Stromal cell of bone marrow (primary cell): ENCODE measurements around the gene SLC12A4.
A peak's percentile ranks its signal among the peaks of the same experiment; 100 is the strongest.
"Not testable (repeated sequence)": the region's sequence is repeated elsewhere in the genome, so short reads cannot be mapped to it uniquely, and the experiment has no call there.

Experiments
- DNase-seq: peaks from one replicate; pipeline ENCODE4 v3.0.0-alpha.2; 2012; ENCODE audit warnings: low read depth

Gene SLC12A4

DNA sequence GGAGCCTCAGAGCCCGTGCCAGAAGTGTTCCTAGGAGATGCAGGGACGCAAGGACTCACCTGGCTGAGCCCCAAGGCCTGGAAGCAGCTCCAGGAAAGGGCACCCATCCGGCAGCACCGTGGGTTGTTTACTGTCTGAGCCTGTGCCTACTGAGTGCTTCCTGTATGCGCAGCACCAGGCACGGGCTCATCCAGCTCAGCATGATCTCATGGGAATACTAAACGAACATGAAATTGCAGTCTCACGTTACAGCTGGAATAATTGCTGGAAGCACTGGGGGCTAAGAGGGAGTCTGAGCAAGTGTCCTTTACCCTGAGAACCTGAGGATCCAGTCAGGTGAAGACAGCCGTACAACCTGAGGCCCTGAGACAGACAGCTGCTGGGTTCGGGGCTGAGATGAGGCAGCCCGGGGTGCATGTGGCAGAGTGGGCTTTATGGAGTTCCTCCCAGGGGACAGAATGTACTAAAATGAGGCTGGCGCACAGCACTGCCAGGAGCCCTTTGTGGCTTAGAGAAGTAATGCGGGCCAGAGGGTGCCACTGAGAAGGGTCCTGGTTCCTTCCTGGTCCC is 42.2 kb downstream of the SLC12A4 start:
- no peak for DNase-seq

DNA sequence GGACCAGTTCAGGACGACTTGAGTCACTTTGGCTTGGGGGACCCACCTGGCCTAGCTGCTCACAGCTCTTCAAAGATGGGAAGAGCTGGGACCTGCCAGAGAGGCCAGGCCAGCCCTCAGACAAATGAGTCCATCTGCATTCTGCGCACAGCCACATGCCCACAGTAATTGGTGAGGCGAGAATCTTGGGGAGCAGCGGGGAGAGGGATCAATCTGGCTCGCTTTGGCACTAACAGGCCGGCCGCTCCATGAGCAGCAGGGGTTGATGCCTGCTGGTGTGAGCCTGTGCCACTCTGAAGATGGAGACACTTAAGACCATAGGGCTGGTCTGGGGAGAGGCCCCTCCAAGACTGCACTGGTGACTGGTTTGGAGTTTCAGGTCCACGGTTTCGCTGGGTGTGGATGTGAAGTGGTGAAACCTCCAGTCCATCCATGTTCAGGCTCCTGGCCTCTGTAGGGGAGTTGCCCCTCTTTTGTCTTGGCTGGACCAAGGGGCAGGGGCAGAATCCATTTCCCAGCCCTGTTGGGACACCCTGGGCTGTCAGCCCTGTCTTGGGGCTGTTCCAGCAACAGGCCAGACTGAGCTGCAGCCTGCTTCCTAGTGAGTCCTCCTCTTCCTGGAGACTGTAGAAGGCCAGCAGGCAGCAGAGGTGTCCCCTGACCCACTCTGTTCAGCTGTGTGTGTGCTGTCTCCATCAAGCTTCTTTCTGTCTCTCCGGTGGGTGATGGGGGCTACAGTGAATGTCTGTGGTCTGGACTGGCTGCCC is 44.1 kb downstream of the SLC12A4 start:
- DNase-seq = no peak

DNA sequence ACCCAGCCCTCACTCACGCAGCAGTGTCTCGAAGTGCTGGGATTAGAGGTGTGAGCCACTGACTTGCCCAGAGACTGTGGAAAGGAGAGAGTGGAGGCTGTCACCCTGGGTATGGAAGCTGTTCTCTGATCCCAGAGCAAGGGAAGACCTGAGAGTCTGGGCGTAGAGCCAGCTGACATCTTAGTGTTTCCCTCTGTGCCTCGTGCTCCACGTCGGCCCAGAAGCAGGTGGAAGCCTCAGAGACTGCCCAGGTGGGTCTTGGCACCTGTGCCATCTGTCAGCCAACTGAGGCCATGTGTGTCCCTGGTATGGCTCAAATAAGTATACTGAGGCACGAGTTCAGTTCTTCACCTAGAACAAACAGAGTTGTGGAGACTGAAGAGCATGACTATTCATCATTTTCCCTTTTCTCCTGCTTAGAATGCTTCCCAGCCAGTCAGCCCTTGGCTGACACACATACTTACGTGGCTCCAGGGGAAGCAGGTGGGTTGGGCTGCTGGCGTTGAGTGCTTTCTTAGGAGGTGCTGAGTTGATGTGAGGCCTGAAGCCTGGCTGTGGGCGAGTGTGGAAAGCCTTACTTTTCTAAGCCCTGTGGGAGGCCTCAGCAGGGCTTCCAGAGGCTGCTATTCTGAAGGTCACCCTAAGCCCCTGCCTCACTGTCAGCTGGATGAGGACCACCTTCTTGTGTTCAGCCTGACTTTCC is 44.9 kb downstream of the SLC12A4 start:
- no peak for DNase-seq

DNA sequence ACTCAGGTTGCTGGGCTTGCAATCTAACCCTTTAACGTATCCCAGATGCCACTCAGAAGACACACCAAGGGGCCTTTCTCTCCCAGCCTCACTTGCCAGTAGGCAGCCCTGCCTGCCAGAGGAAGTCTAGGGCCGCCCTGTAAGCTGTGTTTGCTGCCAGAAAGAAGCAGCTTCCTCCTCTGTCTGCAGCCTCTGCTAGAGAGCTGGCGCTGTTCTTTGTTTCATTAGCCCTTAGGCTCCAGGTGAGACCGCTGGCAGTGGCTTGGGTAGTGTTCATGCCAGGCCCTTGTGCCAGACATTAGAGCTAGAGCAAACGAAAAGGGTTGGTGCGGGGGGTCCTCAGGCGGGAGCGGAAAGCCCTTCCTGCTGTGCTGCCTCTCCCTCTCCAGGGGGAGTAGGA is 45.7 kb downstream of the SLC12A4 start:
- DNase-seq = no peak

DNA sequence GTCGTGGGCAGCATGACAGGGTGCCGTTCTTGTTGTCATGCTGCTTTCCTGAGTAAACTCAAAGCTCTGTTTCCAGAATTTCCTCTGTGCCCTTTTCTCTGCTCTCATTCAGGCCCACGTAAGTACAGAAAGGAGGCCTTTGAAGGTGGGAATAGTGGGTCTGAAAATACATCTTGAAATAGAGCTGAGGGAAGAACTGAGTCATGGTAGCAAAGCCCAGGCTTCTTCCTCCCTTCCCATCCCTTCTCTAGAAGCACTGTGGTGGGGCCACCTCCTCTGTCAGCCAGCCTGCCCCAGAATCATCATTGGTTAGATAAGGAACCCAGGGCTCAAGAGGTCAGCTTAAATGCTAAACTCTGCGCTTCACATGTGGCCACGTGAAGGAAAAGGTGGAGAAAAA is 46.2 kb downstream of the SLC12A4 start:
- DNase-seq = no peak

DNA sequence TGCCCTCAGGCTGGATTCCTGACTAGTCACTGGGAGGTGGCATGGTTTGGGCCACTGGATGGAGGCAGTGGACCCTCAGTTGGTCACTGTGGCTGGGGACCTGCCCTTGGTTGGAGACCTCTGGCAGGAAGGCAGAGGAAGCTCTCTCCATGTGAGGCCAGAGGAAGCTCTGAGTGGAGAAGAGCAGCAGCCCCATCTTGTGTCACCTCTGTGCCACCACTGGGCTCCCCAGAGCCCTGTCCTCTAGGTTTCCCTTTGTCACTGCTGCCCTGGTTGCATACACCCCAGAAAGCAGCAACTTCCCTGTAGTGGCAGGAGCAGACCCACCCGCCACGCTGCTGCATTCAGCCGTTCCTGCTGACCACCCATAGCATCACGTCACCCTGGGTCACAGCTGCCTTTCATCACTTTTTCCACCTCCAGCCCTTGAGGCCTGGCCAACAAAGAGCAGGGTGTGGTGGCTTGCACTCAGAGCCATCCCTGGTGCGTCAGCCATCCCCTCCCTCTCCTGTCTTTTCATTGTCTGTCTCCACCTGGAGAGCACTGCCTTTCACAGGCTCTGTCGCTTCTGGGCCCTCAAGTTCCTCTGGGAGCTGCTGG is 48.7 kb downstream of the SLC12A4 start:
- no peak for DNase-seq

DNA sequence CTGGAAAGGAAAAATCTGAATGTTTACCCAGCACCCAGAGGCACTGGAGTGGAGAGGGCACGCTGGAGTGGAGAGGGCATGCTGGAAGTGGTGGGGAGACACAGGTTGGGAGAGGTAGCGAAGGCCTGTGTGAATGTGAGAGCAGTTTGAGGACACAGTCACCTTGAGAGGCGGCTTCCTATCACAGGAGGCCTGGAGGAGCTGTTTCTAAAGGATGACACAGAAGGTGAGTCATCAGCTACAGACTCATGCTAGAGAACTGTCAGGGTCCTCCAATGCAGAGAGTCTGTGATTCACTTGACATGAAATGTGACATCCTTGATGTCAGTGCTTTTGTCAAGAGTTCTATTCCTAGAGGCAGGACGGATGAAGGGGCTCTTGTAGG is 50.6 kb downstream of the SLC12A4 start:
- peak; percentile 62 for DNase-seq

DNA sequence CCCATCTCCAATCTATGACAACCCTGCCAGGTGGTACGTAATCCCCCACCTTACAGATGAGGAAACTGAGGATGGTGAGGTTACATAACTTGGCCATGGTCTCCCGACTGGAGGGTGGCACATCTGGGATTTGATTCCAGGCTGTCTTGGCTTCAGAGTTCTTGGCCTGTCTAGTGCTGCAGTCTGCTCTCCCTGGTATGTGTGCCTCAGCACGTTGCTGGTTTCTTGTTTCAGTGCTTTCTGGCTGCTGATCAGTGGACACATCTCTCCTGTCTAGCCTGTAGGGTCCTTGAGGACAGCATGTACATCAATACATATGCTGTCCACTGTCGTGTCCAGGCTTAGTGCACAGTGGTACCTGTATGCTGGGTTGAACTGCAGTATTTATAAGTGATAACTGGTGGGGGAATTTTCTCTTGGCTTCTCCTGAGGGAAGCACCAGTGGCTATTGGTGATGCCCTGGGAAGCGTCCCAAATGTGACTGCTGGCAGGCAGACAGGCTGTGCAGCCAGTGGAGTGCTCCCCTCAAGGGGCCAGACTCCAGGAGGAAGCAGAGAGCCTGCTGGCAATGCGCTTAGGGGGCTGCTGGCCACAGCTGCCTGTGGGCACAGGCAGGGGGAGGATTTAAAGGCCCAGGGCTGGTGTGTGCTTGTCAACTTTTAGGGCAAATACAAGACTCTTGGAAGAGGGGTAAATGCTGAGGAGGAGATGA is 51.1 kb downstream of the SLC12A4 start:
- DNase-seq = no peak

DNA sequence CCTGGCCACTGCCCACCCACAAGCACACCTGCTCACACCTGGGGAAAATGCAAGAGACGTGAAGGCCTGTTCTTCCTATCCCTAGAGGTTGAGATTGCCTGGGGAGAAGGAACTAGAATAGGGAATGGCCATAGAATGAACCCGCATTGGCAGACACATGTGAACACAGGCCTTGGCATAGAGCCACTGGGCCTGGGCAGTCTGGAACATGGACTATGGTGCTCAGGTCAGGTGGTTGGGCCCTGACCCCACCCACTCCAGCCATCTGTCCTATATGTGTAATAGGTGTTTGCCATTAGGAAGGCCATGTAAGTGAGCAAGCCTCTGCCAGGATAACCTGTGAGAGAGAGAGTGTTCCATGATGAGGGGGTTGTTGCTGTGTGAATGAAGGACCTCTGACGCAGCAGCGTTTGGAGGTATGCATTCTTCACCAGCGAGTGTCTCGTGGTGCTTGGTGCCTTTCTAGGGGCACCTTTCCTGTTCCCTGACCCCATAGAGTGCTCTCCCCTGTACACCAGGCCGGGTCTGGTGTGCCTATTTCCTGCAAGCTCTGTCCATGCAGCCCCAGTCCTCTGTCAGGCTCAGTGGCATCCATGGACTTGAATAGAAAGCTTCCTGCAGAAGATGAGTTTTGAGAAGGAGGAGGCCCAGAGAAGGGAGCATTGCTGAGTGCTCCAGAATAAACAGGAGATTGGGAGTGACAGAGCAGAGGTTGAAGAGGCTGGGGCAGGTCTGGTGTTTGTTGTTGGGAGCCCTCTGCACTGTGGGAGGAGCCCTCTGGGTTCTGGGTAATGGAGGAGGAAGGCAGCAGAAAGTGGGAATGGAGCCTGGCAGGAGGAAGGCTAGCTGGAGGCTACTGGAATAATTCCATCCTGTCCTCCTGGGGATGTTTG is 52.4 kb downstream of the SLC12A4 start:
- DNase-seq = no peak

DNA sequence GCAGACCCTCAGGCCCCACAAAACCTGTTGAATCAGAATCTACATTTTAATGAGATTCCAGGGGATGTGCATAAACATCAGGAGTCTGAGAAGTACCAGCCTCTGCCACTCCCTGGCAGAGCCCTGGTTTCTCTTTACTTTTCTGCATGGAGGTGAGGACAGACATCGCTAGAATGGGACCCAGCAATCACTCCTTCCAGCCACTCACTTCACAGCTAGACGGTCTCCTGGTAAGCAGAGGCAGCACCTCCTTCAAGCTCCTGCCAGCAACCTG is 53.0 kb downstream of the SLC12A4 start:
- DNase-seq = not testable (repeated sequence)

DNA sequence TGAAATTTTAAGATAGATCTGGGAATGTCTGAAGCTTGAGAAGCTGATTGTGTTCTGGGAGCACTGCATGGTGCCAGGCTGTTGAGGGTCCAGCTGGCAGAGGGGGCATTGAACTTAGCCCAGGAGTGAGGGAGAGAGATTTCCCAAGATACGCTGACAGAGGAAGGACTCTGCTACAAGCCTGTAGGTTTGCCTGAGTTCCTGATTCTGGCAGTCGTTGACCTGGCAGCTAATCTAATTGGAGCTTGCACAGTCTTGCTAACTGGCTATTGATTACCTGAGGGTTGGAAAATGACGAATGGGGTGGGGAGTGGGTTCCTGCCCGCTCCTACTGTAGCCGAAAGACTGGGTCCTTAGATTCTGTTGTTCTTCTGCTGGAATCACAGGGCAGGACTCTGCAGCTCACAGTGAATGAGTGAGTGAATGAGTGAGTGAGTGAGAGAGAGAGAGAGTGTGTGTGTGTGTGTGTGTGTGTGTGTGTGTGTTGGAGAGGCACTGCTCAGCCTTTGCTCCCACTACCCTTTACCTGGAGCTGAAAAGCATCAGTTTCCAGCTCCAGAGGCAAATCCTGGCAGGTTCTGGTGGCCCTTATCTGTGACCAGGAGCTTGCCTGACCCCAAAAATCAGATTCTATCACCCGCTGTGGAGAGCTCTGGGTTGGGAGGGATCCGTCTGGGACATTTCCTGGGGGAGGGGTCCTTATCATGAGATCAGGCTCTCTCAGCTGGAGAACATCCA is 53.5 kb downstream of the SLC12A4 start:
- no peak for DNase-seq

DNA sequence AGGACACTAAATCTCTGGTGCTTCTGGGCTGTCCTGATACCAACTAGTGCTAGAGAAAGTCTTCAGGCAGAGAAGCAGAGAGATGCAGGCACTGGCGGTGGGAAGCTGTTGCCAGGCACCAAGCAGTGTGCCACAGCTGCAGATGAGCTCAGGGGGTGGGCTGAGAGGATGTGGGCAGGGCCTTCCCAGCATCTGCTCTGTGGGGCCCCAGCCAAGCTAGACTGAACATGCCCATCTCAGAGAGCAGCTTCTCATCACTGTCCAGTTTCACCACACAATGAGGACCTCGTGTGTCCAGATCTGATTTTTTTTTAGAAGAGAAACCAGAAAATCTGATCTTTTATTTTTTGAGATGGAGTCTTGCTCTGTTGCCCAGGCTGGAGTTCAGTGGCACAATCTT is 58.3 kb downstream of the SLC12A4 start:
- no peak for DNase-seq

DNA sequence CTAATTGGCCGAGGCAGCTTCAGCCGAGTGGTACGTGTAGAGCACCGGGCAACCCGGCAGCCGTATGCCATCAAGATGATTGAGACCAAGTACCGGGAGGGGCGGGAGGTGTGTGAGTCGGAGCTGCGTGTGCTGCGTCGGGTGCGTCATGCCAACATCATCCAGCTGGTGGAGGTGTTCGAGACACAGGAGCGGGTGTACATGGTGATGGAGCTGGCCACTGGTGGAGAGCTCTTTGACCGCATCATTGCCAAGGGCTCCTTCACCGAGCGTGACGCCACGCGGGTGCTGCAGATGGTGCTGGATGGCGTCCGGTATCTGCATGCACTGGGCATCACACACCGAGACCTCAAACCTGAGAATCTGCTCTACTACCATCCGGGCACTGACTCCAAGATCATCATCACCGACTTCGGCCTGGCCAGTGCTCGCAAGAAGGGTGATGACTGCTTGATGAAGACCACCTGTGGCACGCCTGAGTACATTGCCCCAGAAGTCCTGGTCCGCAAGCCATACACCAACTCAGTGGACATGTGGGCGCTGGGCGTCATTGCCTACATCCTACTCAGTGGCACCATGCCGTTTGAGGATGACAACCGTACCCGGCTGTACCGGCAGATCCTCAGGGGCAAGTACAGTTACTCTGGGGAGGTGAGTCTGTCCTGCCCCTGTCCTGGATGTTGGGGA is 59.2 kb downstream of the SLC12A4 start:
- no peak for DNase-seq

DNA sequence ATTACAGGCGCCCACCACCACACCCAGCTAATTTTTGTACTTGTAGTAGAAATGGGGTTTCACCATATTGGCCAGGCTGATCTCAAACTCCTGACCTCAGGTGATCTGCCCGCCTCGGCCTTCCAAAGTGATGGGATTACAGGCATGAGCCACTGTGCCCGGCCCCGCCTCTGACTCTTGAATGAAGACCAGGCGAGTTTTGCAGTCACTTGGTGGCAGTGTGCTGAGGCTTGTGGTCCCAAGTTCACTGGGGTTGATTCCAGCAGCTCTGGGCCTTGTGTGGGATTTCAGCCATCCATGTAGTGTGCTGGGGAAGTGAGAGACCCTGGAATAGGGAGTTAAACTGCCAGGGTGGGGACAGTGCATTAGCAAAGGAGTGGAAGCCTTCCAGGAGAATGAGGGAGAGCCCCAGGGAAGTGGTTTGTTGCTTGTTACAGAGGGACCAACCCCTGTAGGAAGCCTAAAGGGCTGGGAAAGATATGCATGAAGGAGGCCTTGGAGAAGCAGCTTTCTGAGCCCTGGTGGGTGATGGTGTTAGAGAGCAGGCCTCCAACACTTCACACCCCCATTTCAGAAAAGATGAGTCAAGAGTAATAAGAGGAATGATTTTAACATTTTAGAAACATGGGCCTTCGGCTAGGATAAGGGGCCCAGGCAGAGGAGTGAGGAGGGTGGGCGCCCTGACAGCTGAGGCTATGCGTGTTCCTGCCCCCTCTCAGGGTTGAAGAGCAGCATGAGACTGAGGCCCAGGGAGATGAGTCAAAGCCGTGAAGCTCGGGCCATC is 60.8 kb downstream of the SLC12A4 start:
- DNase-seq = no peak

DNA sequence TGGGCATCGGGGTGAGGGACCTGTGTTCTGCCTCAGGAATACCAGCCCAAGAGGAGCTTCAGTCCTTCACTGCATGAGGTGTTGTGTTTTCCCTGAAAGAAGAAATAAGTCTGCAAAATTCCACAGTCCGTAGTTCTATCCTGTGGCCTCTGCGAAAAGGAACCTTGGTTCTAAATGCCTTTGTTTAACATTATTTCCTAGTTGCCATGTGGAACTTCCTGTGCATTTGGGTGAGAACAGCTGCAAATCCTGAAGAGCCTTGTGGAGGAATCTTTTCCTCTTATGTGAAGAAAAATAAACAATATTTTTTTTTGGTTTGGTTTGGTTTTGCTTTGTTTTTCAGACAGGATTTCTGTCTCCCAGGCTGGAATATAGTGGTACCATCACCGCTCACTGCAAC is 65.6 kb downstream of the SLC12A4 start:
- no peak for DNase-seq

DNA sequence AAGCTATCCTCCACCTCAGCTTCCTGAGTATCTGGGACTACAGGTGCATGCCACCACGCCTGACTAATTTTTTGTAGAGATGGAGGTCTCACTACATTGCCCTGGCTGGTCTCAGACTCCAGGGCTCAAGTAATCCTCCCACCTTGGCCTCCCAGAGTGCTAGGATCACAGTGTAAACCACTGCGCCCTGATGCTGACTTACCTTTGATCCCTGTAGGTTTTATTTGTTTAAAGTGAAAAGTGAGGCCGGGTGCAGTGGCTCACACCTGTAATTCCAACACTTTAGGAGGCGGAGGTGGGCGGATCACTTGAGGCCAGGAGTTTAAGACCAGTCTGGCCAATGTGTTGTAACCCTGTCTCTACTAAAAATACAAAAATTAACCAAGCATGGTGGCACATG is 66.7 kb downstream of the SLC12A4 start:
- DNase-seq = no peak

DNA sequence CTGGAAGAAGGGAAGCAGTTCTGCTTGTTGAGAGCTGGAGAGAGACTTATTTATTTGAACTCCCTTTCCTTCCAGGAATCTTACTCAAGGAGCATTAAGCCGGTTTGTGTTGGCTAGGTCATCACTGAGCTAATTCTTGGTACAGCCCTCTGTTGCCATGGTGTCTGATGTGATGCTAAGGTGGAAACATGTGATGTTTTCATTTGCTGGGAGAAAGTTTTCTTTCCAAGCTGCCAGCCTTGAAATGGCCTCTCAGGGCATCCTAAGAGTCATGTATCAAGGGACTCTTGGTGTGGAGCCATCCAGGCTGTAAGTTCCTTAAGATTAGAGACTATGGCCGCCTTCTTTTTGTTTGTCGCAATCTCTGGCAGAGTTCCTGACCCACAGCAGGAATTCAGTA is 71.2 kb downstream of the SLC12A4 start:
- peak; percentile 92 for DNase-seq

DNA sequence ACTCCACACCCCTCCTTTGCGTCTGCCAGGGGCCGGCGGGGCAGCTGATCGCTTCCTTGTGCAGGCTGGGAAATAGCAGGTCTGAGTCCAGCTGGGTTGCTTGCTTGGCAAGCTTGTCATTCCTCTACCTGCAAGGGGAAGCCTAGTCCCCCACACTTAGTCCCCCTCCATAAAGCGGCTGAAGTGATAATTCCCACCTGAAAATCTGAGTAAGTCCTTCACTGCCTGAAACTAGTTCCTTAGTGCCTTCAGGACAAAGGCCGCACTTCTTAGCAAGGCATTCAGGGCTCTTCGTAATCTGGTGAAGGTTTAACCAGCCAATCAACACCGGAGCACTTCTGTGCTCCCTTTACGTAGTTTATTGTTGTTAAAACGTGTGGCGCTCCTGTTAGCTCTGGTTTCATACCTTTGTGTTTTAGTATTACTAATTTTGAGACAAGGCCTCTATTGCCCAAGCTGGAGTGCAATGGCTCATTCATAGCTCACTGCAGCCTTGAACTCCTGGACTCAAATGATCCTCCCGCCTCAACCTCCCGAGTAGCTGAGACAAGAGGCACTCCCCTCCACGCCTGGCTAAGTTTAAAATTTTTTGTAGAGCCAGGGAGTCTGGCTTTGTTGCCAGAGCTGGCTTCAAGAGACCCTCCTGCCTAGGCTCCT is 74.6 kb downstream of the SLC12A4 start:
- no peak for DNase-seq
